Activated naive CD4-positive, alpha-beta T cell treated with anti-CD3 and anti-CD28 coated beads, Interleukin-2, amount 50 U/mL, for 24 hours (primary cell): ENCODE data around the gene BUD23.

Source experiments
- H3K27ac Mint-ChIP-seq: one replicate; pipeline ENCODE4 v1.8.0; 2021; ENCODE audit warnings: mild to moderate bottlenecking, mixed read lengths
- H3K27me3 Mint-ChIP-seq: one replicate; pipeline ENCODE4 v1.8.0; 2021; ENCODE audit warnings: mixed read lengths
- H3K36me3 Mint-ChIP-seq: one replicate; pipeline ENCODE4 v1.8.0; 2021; ENCODE audit warnings: mixed read lengths
- H3K4me1 Mint-ChIP-seq: one replicate; pipeline ENCODE4 v1.8.0; 2021; ENCODE audit warnings: mixed read lengths
- H3K4me3 Mint-ChIP-seq: one replicate; pipeline ENCODE4 v1.8.0; 2021; ENCODE audit warnings: mild to moderate bottlenecking, mixed read lengths
- H3K9me3 Mint-ChIP-seq: one replicate; pipeline ENCODE4 v1.8.0; 2021; ENCODE audit warnings: mixed read lengths

The BUD23 gene

GRCh38 chr7:73737491-73738219 lies 54.3 kb downstream of the BUD23 start:
- peaks cover 9% of the 10 kb centered on the region for H3K4me1 Mint-ChIP-seq
- H3K27ac Mint-ChIP-seq, result peak overlapping the region; percentile 81
- no peaks in the 10 kb centered on the region for H3K36me3 Mint-ChIP-seq
- peak overlapping the region; percentile 92 for H3K4me3 Mint-ChIP-seq
- no peaks in the 10 kb centered on the region for H3K27me3 Mint-ChIP-seq
- no peaks in the 10 kb centered on the region for H3K9me3 Mint-ChIP-seq

GRCh38 chr7:73738220-73738611 lies 54.8 kb downstream of the BUD23 start:
- no peaks in the 10 kb centered on the region for H3K9me3 Mint-ChIP-seq
- H3K27me3 Mint-ChIP-seq, result no peaks in the 10 kb centered on the region
- H3K36me3 Mint-ChIP-seq, result no peaks in the 10 kb centered on the region
- H3K4me3 Mint-ChIP-seq, result peak overlapping the region; percentile 92
- H3K27ac Mint-ChIP-seq, result peak overlapping the region; percentile 81
- H3K4me1 Mint-ChIP-seq, result peaks cover 9% of the 10 kb centered on the region

GRCh38 chr7:73738612-73739386 lies 55.4 kb downstream of the BUD23 start, which contains the start of gene ABHD11:
TSS of gene ABHD11 (minus strand) at chr7:73738802. CDS start at chr7:73738770, 32 bp downstream.
- peak within 1 kb of the TSS; percentile 92 for H3K4me3 Mint-ChIP-seq
- H3K27ac Mint-ChIP-seq, result peak within 1 kb of the TSS; percentile 89
- H3K9me3 Mint-ChIP-seq, result no peaks in the 10 kb centered on the region
- no peaks in the 10 kb centered on the region for H3K27me3 Mint-ChIP-seq
- H3K36me3 Mint-ChIP-seq, result no peaks in the 10 kb centered on the region
- peaks cover 9% of the 10 kb centered on the region for H3K4me1 Mint-ChIP-seq

GRCh38 chr7:73739387-73739767 lies 56.0 kb downstream of the BUD23 start:
- Mint-ChIP-seq H3K9me3 (no peaks in the 10 kb centered on the region), H3K36me3 (no peaks in the 10 kb centered on the region), H3K27ac (peak overlapping the region; percentile 89), H3K4me1 (peaks cover 9% of the 10 kb centered on the region), H3K4me3 (peak overlapping the region; percentile 92), H3K27me3 (no peaks in the 10 kb centered on the region)

- Mint-ChIP-seq H3K9me3 (no peaks in the 10 kb centered on the region), H3K27me3 (no peaks in the 10 kb centered on the region), H3K4me3 (peak overlapping the region; percentile 58), H3K36me3 (no peaks in the 10 kb centered on the region), H3K27ac (no peak overlapping the region), H3K4me1 (peaks cover 4% of the 10 kb centered on the region)
Observed at GRCh38 chr7:73740212-73740611, 56.8 kb downstream of the BUD23 start.

- H3K36me3 Mint-ChIP-seq, result no peaks in the 10 kb centered on the region
- peak overlapping the region; percentile 58 for H3K4me3 Mint-ChIP-seq
- no peak overlapping the region for H3K27ac Mint-ChIP-seq
- no peaks in the 10 kb centered on the region for H3K27me3 Mint-ChIP-seq
- no peaks in the 10 kb centered on the region for H3K9me3 Mint-ChIP-seq
- H3K4me1 Mint-ChIP-seq, result peaks cover 4% of the 10 kb centered on the region
Observed at GRCh38 chr7:73740771-73741170, 57.4 kb downstream of the BUD23 start.

- H3K4me1 Mint-ChIP-seq, result peaks cover 4% of the 10 kb centered on the region
- H3K4me3 Mint-ChIP-seq, result peak overlapping the region; percentile 11
- no peaks in the 10 kb centered on the region for H3K27me3 Mint-ChIP-seq
- H3K27ac Mint-ChIP-seq, result no peak overlapping the region
- no peaks in the 10 kb centered on the region for H3K36me3 Mint-ChIP-seq
- no peaks in the 10 kb centered on the region for H3K9me3 Mint-ChIP-seq
Observed at GRCh38 chr7:73741600-73741999, 58.2 kb downstream of the BUD23 start.

GRCh38 chr7:73742338-73742752 lies 58.9 kb downstream of the BUD23 start:
- Mint-ChIP-seq H3K4me3 (no peak overlapping the region), H3K36me3 (no peaks in the 10 kb centered on the region), H3K9me3 (no peaks in the 10 kb centered on the region), H3K27me3 (no peaks in the 10 kb centered on the region), H3K4me1 (peaks cover 4% of the 10 kb centered on the region), H3K27ac (no peak overlapping the region)

GRCh38 chr7:73742753-73743641 lies 59.6 kb downstream of the BUD23 start:
- no peaks in the 10 kb centered on the region for H3K27me3 Mint-ChIP-seq
- H3K4me1 Mint-ChIP-seq, result peaks cover under 1% of the 10 kb centered on the region
- no peak overlapping the region for H3K27ac Mint-ChIP-seq
- no peak overlapping the region for H3K4me3 Mint-ChIP-seq
- H3K9me3 Mint-ChIP-seq, result no peaks in the 10 kb centered on the region
- no peaks in the 10 kb centered on the region for H3K36me3 Mint-ChIP-seq

GRCh38 chr7:73746378-73746777 lies 63.0 kb downstream of the BUD23 start:
- Mint-ChIP-seq H3K4me3 (no peak overlapping the region), H3K9me3 (no peaks in the 10 kb centered on the region), H3K27ac (no peak overlapping the region), H3K27me3 (no peaks in the 10 kb centered on the region), H3K36me3 (no peaks in the 10 kb centered on the region), H3K4me1 (no peaks in the 10 kb centered on the region)
